H1 (cell line): ENCODE results near the gene PRXL2B. TPM values are rescaled to one million over a fixed set of nuclear protein-coding genes. Genes with fewer than 3 reads are reported as not detected.

Experiments
- CTCF ChIA-PET: fragments of 300-600 bp; sonication (Branson Sonifier 250); formaldehyde crosslinking; loops from one replicate; lab custom pipeline; 2021; ENCODE audit not compliant: partially characterized antibody; lab: Charles Lee
- POLR2A ChIA-PET: fragments of 300-600 bp; sonication (Branson Sonifier 250); formaldehyde crosslinking; loops from one replicate; lab custom pipeline; 2021; ENCODE audit warnings: inconsistent platforms; ENCODE audit not compliant: partially characterized antibody; lab: Charles Lee
- DNase-seq, 2 experiments: peaks; one replicate each; pipeline versions ENCODE4 v3.0.0 to v3.0.0-alpha.2; 2010 to 2022; ENCODE audit warnings: low spot score in 2 of 2, low read depth in 1 of 2, mixed read lengths in 1 of 2
- FAIRE-seq: peaks from 2 replicates; lab custom pipeline; 2011; peaks lifted over from hg19 to GRCh38; lab: Jason Lieb, UNC
- H2AFZ ChIP-seq: 2 replicates; pipeline ENCODE4 v1.8.1; 2012; ENCODE audit warnings: low read length, inconsistent platforms
- H2AK5ac ChIP-seq: 2 replicates; pipeline ENCODE4 v1.6.1; 2013; ENCODE audit warnings: low read depth, low read length
- H2BK120ac ChIP-seq: replicated peaks from 2 replicates; pipeline ENCODE3; 2013; ENCODE audit warnings: low read depth, low read length, inconsistent platforms
- H2BK12ac ChIP-seq: 2 replicates; pipeline ENCODE4 v1.6.1; 2013; ENCODE audit warnings: low read depth, low read length
- H2BK15ac ChIP-seq: 2 replicates; pipeline ENCODE4 v1.6.1; 2013; ENCODE audit warnings: low read length
- H2BK20ac ChIP-seq: 2 replicates; pipeline ENCODE4 v1.6.1; 2013; ENCODE audit warnings: low read length
- H2BK5ac ChIP-seq: 2 replicates; pipeline ENCODE4 v1.6.1; 2013; ENCODE audit warnings: low read depth, low read length
- H3K14ac ChIP-seq: 2 replicates; pipeline ENCODE4 v1.6.1; 2013; ENCODE audit warnings: inconsistent platforms; ENCODE audit not compliant: insufficient read length
- H3K18ac ChIP-seq: 2 replicates; pipeline ENCODE4 v1.6.1; 2013; ENCODE audit warnings: low read length; ENCODE audit errors: extremely low read depth
- H3K23ac ChIP-seq: 2 replicates; pipeline ENCODE4 v1.6.1; 2013; ENCODE audit warnings: inconsistent platforms; ENCODE audit not compliant: insufficient read length
- H3K23me2 ChIP-seq: 2 replicates; pipeline ENCODE4 v1.6.1; 2013; ENCODE audit warnings: low read depth, low read length
- H3K27ac ChIP-seq: 2 replicates; pipeline ENCODE4 v1.6.1; 2011; ENCODE audit warnings: low read depth, low read length, inconsistent platforms
- H3K27me3 ChIP-seq, 4 experiments: replicated peaks in 1 of 4; 1 replicate in 1 of 4; 2 replicates in 3 of 4; pipeline versions ENCODE4 v1.6.1 to v1.8.1; 2011 to 2013; ENCODE audit warnings: low read length in 3 of 4, mild to moderate bottlenecking in 3 of 4, inconsistent platforms in 2 of 4, mixed read lengths in 2 of 4, moderate library complexity in 1 of 4; ENCODE audit not compliant: control insufficient read depth in 3 of 4, insufficient read depth in 3 of 4; ENCODE audit errors: extremely low read depth in 1 of 4
- H3K36me3 ChIP-seq, 4 experiments: 2 replicates each; pipeline versions ENCODE4 v1.6.1 to v1.8.1; 2011 to 2013; ENCODE audit warnings: mild to moderate bottlenecking in 4 of 4, low read length in 3 of 4, moderate library complexity in 2 of 4, control low read depth in 1 of 4, inconsistent platforms in 1 of 4; ENCODE audit not compliant: insufficient read depth in 4 of 4, control insufficient read depth in 2 of 4
- H3K4ac ChIP-seq: replicated peaks from 2 replicates; pipeline ENCODE3; 2013; ENCODE audit warnings: low read length, low read depth, mixed read lengths, inconsistent platforms; ENCODE audit not compliant: insufficient read length
- H3K4me1 ChIP-seq, 4 experiments: replicated peaks in 1 of 4; 1 replicate in 1 of 4; 2 replicates in 3 of 4; pipeline versions ENCODE4 v1.6.1 to v1.8.1; 2011 to 2013; ENCODE audit warnings: low read length in 3 of 4, inconsistent platforms in 2 of 4, mixed read lengths in 1 of 4; ENCODE audit not compliant: insufficient read depth in 4 of 4, control insufficient read depth in 3 of 4
- H3K4me2 ChIP-seq, 2 experiments: 2 replicates each; pipeline versions ENCODE4 v1.6.1 to v1.8.1; 2011 to 2013; ENCODE audit warnings: low read depth in 2 of 2, low read length in 2 of 2, control low read depth in 1 of 2, inconsistent platforms in 1 of 2, mild to moderate bottlenecking in 1 of 2; ENCODE audit not compliant: insufficient read depth in 1 of 2
- H3K4me3 ChIP-seq, 4 experiments: fragments of 200-600, 300-600 bp in 1 of 4; sonication (generic), shearing (Covaris generic), sonication (Bioruptor Twin) in 1 of 4; 2 replicates each; pipeline versions ENCODE4 v1.5.1 to v1.8.1; 2011 to 2016; ENCODE audit warnings: low read length in 4 of 4, low read depth in 3 of 4, control low read depth in 2 of 4, inconsistent platforms in 2 of 4, mild to moderate bottlenecking in 2 of 4, mixed read lengths in 1 of 4, moderate library complexity in 1 of 4; ENCODE audit not compliant: insufficient read depth in 2 of 4; ENCODE audit errors: extremely low read depth in 1 of 4
- H3K56ac ChIP-seq: replicated peaks from 2 replicates; pipeline ENCODE3; 2013; ENCODE audit warnings: low read depth, mild to moderate bottlenecking, mixed read lengths, low read length, inconsistent platforms; ENCODE audit not compliant: insufficient read length
- H3K79me1 ChIP-seq: 2 replicates; pipeline ENCODE4 v1.6.1; 2013; ENCODE audit warnings: low read depth, low read length, control low read depth
- H3K79me2 ChIP-seq, 2 experiments: 2 replicates each; pipeline versions ENCODE4 v1.6.1 to v1.8.1; 2012 to 2013; ENCODE audit warnings: low read length in 2 of 2, mild to moderate bottlenecking in 2 of 2, inconsistent platforms in 1 of 2; ENCODE audit not compliant: insufficient read depth in 2 of 2, control insufficient read depth in 1 of 2
- H3K9ac ChIP-seq, 4 experiments: replicated peaks in 1 of 4; 1 replicate in 1 of 4; 2 replicates in 3 of 4; pipeline versions ENCODE4 v1.6.1 to v1.8.1; 2011 to 2013; ENCODE audit warnings: low read depth in 3 of 4, low read length in 3 of 4, control low read depth in 2 of 4, mild to moderate bottlenecking in 2 of 4, moderate library complexity in 2 of 4, inconsistent platforms in 1 of 4; ENCODE audit errors: extremely low read depth in 1 of 4
- H3K9me3 ChIP-seq, 2 experiments: 2 replicates each; pipeline versions ENCODE4 v1.6.1 to v1.8.1; 2012 to 2013; ENCODE audit warnings: mild to moderate bottlenecking in 2 of 2, moderate library complexity in 2 of 2, control low read depth in 1 of 2, inconsistent platforms in 1 of 2, low read depth in 1 of 2, low read length in 1 of 2, mixed read lengths in 1 of 2; ENCODE audit not compliant: insufficient read depth in 2 of 2
- H4K20me1 ChIP-seq, 2 experiments: replicated peaks in 1 of 2; 2 replicates each; pipeline versions ENCODE3 to v1.8.1; 2011 to 2013; ENCODE audit warnings: inconsistent platforms in 2 of 2, low read length in 2 of 2, mild to moderate bottlenecking in 1 of 2; ENCODE audit not compliant: insufficient read depth in 2 of 2, control insufficient read depth in 1 of 2
- H4K5ac ChIP-seq: 2 replicates; pipeline ENCODE4 v1.6.1; 2013; ENCODE audit warnings: low read length, low read depth, mixed read lengths, inconsistent platforms; ENCODE audit not compliant: insufficient read length
- H4K8ac ChIP-seq: 2 replicates; pipeline ENCODE4 v1.8.0; 2013; ENCODE audit warnings: mild to moderate bottlenecking, moderate library complexity, low read length, inconsistent platforms; ENCODE audit not compliant: insufficient read depth; ENCODE audit errors: extremely low read depth
- H4K91ac ChIP-seq: replicated peaks from 2 replicates; pipeline ENCODE3; 2013; ENCODE audit warnings: low read length, mixed read lengths, inconsistent platforms; ENCODE audit not compliant: insufficient read length
- EGR1 ChIP-seq: IDR thresholded peaks from 2 replicates; pipeline ENCODE4 v1.6.1; 2011; ENCODE audit warnings: low read depth, low read length, borderline replicate concordance
- TBP ChIP-seq: IDR thresholded peaks from 2 replicates; pipeline ENCODE4 v1.6.1; 2011; ENCODE audit warnings: low read depth, low read length, improper control_type of control experiment
- WGBS, 2 experiments: shearing (Covaris generic) in 1 of 2; methylation state at CpG; one replicate each; pipeline versions ENCODE4 v1.1.6 to v1.1.7; 2013 to 2015; ENCODE audit warnings: low lambda C conversion rate in 2 of 2, mixed read lengths in 2 of 2, inconsistent platforms in 1 of 2, low coverage in 1 of 2, missing lambda C conversion rate in 1 of 2; ENCODE audit not compliant: insufficient replicate concordance in 2 of 2, insufficient coverage in 1 of 2, insufficient read length in 1 of 2; ENCODE audit errors: extremely low coverage in 1 of 2, missing lambda C conversion rate in 1 of 2; 5-methylcytosine and 5-hydroxymethylcytosine counted together
- polyA plus RNA-seq, 7 experiments: library from polyadenylated mRNA; depleted of rRNA in 3 of 7; stranded (reverse) in 5 of 7; unstranded in 2 of 7; fragments of >200 nt in 5 of 7; fragments of 200-250 nt in 2 of 7; gene quantifications; 1 replicate in 5 of 7; 2 replicates in 1 of 7; 4 replicates in 1 of 7; pipeline versions ENCODE4 v1.2.1 to v1.2.3, GENCODE V29; 2011 to 2013; ENCODE audit warnings: missing spikeins in 2 of 7, mixed read lengths in 2 of 7
- total RNA-seq: library from RNA; stranded (reverse); fragmentation: NEBNext Ultra II Directional; extraction: Animal tissue kit (Norgen Biotek cat#: 25700); gene quantifications from 2 replicates; pipeline ENCODE4 v1.2.1, GENCODE V29; 2021

PRXL2B gene
- total and polyA plus RNA-seq, 2 of the 8 experiments (the other 6 are each of a cell fraction or from before 2014, with no cell fraction given), result 35.3 to 46.0 TPM

- TF ChIP-seq TBP (no peak), EGR1 (no peak)
- WGBS, 2 experiments, result 90% methylated on average over 12 of the region's 25 CpGs; no CpG with 5 or more reads in 1 of the 2 experiments
- H2BK20ac ChIP-seq, result no peak overlapping the region
- no peak overlapping the region for H3K9ac ChIP-seq
- no peak overlapping the region for H2BK15ac ChIP-seq
- no peak overlapping the region for H2BK120ac ChIP-seq
- no peaks in the 10 kb centered on the region for H3K79me1 ChIP-seq
- FAIRE-seq (no peak), DNase-seq (no peak)
- no peak overlapping the region for H3K4me3 ChIP-seq
- no peak overlapping the region for H2AK5ac ChIP-seq
- ChIA-PET CTCF (interaction anchor here (1.4 kb wide), 1 partner anchor 11 kb away, joined by 3 read pairs; no protein-coding TSS in a partner anchor), POLR2A (no interaction called here)
- no peak overlapping the region for H4K91ac ChIP-seq
- no peak overlapping the region for H3K27ac ChIP-seq
- H3K27me3 ChIP-seq, result no peaks in the 10 kb centered on the region
- no peaks in the 10 kb centered on the region; a peak in 1 of 7 replicates for H3K4me1 ChIP-seq
- no peak overlapping the region for H2BK5ac ChIP-seq
- H2AFZ ChIP-seq, result no peak overlapping the region
- no peak overlapping the region for H4K5ac ChIP-seq
- H3K9me3 ChIP-seq, result no peaks in the 10 kb centered on the region
- no peaks in the 10 kb centered on the region for H3K79me2 ChIP-seq
- H3K23me2 ChIP-seq, result no peaks in the 10 kb centered on the region
- no peak overlapping the region for H3K4ac ChIP-seq
- no peak overlapping the region for H2BK12ac ChIP-seq
- no peak overlapping the region for H3K23ac ChIP-seq
- H4K20me1 ChIP-seq, result no peaks in the 10 kb centered on the region
- H3K36me3 ChIP-seq, result no peaks in the 10 kb centered on the region
- H3K14ac ChIP-seq, result no peak overlapping the region
- no peak overlapping the region for H4K8ac ChIP-seq
- no peak overlapping the region for H3K18ac ChIP-seq
- H3K4me2 ChIP-seq, result no peak overlapping the region
- H3K56ac ChIP-seq, result no peak overlapping the region
Observed at GRCh38 chr1:2603521-2604155, 17.1 kb downstream of the PRXL2B start.
